H4 (cell line): ENCODE measurements around the gene FCER2. TPM values are rescaled to one million over a fixed set of nuclear protein-coding genes. Genes with fewer than 3 reads are reported as not detected.
"Not testable (repeated sequence)": the region's sequence is repeated elsewhere in the genome, so short reads cannot be mapped to it uniquely, and the experiment has no call there.

Source experiments
- DNase-seq: peaks from one replicate; pipeline ENCODE4 v3.0.0-alpha.2; 2015; ENCODE audit warnings: low spot score
- total RNA-seq: library from RNA; depleted of rRNA; stranded (reverse); fragments of >200 nt; shearing (Covaris generic); gene quantifications from 2 replicates; pipeline ENCODE4 v1.2.3, GENCODE V29; 2014; rRNA removed

The FCER2 gene
- total RNA-seq, 1 experiment from 2014 or later = not detected

GRCh38 chr19:7647156-7647555, 54.8 kb downstream of the FCER2 start:
- no peak for DNase-seq

- no peak for DNase-seq
These were observed 55.6 kb downstream of the FCER2 start for GRCh38 chr19:7646426-7646700.

- no peak for DNase-seq
These were observed 56.1 kb downstream of the FCER2 start for GRCh38 chr19:7645656-7646425.

GRCh38 chr19:7645163-7645562, 56.8 kb downstream of the FCER2 start:
- no peak for DNase-seq

- no peak for DNase-seq
These were observed 57.4 kb downstream of the FCER2 start for GRCh38 chr19:7644550-7644877.

- not testable (repeated sequence) for DNase-seq
These were observed 58.0 kb downstream of the FCER2 start for GRCh38 chr19:7643629-7644549.

- no peak for DNase-seq
These were observed 58.9 kb downstream of the FCER2 start for GRCh38 chr19:7643031-7643415.

GRCh38 chr19:7642295-7643030, 59.5 kb downstream of the FCER2 start:
- DNase-seq = no peak

GRCh38 chr19:7641290-7642276, 60.3 kb downstream of the FCER2 start:
- DNase-seq = no peak

GRCh38 chr19:7640803-7641202, 61.1 kb downstream of the FCER2 start:
- no peak for DNase-seq

GRCh38 chr19:7639863-7640348, 62.0 kb downstream of the FCER2 start:
- no peak for DNase-seq

GRCh38 chr19:7638802-7639465, 63.0 kb downstream of the FCER2 start:
- DNase-seq = no peak

Other genes starting within 250 kb of the FCER2 start
- gene PEX11G, start 213.1 kb downstream of the FCER2 start, total RNA-seq = 0.31 TPM in 1 of 2 replicates, not detected in the other
- 31.9 and 37.5 TPM in 2 replicates for gene ZNF358, start 186.0 kb downstream of the FCER2 start, total RNA-seq
- gene MCOLN1, start 179.5 kb downstream of the FCER2 start, total RNA-seq = 3.9 and 5.8 TPM in 2 replicates
- 32.5 and 41.4 TPM in 2 replicates for gene PNPLA6, start 166.4 kb downstream of the FCER2 start, total RNA-seq
- 0.31 and 0.43 TPM in 2 replicates for gene CAMSAP3, start 106.3 kb downstream of the FCER2 start, total RNA-seq
- gene XAB2, start 72.6 kb downstream of the FCER2 start, total RNA-seq = 25.0 and 26.7 TPM in 2 replicates
- gene PET100, start 72.3 kb downstream of the FCER2 start, total RNA-seq = 65.7 and 67.1 TPM in 2 replicates
- not detected in 2 replicates for gene PCP2, start 68.4 kb downstream of the FCER2 start, total RNA-seq
- gene STXBP2, start 65.0 kb downstream of the FCER2 start, total RNA-seq = 2.5 and 3.1 TPM in 2 replicates
- not detected in 2 replicates for gene RETN, start 33.1 kb downstream of the FCER2 start, total RNA-seq
- not detected in 2 replicates for gene MCEMP1, start 25.0 kb downstream of the FCER2 start, total RNA-seq
- gene TRAPPC5, start 21.3 kb downstream of the FCER2 start, total RNA-seq = 90.6 and 139 TPM in 2 replicates
- gene CLEC4G, start 30.0 kb upstream of the FCER2 start, total RNA-seq = not detected in 2 replicates
- 0.10 TPM in 1 of 2 replicates, not detected in the other for gene CD209, start 45.4 kb upstream of the FCER2 start, total RNA-seq
- not detected in 2 replicates for gene CLEC4M, start 61.1 kb upstream of the FCER2 start, total RNA-seq
- 7.9 and 12.6 TPM in 2 replicates for gene EVI5L, start 128.1 kb upstream of the FCER2 start, total RNA-seq
- 0.04 TPM in 1 of 2 replicates, not detected in the other for gene PRR36, start 172.3 kb upstream of the FCER2 start, total RNA-seq
- gene LRRC8E, start 186.4 kb upstream of the FCER2 start, total RNA-seq = 2.4 and 2.6 TPM in 2 replicates
- gene MAP2K7, start 201.7 kb upstream of the FCER2 start, total RNA-seq = 2.9 and 4.2 TPM in 2 replicates
- not detected in 2 replicates for gene TGFBR3L, start 212.7 kb upstream of the FCER2 start, total RNA-seq
- 23.5 and 27.0 TPM in 2 replicates for gene SNAPC2, start 218.2 kb upstream of the FCER2 start, total RNA-seq
- 3.6 and 11.5 TPM in 2 replicates for gene CTXN1, start 224.0 kb upstream of the FCER2 start, total RNA-seq
- gene TIMM44, start 241.5 kb upstream of the FCER2 start, total RNA-seq = 64.9 and 86.8 TPM in 2 replicates